HG03060 (cell line): ENCODE measurements around the gene ATP5IF1.

Experiments
- ATAC-seq: cut with Tn5 transposase; IDR thresholded peaks from one replicate; pipeline ENCODE4 v1.9.1; 2021; ENCODE audit warnings: low read depth, moderate number of reproducible peaks; ENCODE audit not compliant: unreplicated experiment

The ATP5IF1 gene

DNA sequence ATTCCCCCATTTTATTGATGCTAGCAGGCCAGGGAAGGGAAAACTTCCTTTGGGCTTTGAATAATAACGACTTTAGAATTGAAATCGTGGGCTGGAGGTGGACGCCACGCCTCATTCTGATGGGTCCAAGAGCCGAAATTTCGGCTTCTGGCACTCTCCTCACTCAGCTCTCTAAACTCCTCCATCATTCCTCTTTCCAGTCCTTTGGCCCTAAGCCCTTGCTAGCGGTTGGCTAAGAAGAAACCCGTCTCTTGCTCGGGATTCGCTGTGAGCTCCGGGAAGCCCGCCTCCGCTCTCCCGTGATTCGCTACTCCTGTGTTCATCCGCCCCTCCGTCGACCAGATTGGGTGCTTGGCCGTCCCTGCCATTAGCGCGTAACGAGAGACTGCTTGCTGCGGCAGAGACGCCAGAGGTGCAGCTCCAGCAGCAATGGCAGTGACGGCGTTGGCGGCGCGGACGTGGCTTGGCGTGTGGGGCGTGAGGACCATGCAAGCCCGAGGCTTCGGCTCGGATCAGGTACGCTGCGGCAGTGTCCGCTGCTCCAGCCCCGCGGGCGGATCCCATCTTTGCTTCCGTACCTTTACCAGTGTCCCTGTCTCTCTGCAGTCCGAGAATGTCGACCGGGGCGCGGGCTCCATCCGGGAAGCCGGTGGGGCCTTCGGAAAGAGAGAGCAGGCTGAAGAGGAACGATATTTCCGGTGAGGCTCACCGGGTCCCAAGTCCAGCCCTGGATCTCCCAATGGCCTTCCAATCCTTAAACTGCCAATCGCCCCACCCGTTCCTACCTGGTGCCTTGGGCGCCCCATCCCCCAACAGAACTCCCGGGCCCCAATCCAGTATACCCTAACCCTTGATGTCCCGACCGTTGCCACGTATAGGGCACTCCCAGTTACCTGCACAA is at the start of gene ATP5IF1:
Gene ATP5IF1 (plus strand): TSS at position 370 of the 901 bp plus-strand sequence. CDS start 60 bp downstream, at position 430.
- ATAC-seq = peak; percentile 65

DNA sequence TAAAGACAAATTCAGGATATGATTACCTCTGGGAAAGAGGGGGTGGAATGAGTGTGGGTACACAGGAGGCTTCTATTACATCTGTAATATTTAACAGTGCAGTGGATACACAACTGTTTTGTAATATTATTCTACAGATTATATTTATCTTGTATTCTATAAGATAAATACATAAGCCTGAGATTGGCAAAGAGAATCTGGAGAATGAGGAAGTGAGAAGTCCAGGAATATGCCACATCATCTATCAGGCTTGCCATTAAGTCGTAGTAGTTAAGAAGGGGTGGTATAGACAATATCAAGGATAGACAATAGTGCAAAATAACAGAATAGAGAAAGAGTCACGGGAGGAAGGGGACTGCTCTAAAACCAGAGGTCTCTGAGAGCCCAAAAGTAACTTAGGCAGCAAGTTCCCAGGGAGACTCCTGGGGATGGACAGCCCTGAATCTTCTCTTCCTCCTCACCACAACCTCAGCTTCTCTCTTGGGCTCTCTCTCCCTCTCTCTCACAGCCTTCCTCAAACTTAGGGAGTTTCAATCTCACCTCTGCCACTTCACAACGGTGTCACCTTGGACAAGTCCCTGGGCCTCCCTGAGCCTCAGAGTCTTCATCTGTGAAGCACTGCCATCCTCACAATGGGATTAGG is 45.5 kb upstream of the ATP5IF1 start:
- no peak for ATAC-seq

DNA sequence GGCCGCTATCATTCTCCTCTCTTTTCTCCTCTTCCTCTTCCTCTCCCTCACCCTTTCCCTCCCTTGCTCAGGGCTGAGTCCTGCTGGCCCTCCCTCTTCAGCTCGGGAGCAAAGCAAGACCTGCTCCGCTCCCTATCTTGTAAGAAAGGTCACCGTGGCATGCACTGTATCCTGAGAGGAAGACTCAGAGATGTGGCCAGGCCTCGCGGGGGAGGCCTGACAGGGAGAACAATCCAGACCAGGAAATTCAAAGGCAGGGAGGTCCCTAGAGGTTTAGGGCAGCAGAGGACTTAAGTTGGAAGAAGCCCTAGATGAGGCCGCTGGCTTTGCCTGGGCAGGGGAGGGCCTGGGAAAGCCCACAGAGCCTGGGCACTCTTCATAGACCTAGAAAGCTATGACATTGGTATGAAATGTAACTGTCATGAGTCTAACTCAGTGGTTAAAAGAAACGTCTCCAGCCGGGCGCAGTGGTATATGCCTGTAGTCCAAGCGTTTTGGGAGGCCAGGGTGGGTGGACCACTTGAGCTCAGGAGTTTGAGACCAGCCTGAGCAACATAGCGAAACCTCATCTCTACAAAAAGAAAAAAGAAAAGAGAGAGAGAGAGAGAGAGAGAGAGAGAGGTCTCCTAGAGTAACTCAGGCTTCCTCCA is 44.8 kb upstream of the ATP5IF1 start:
- ATAC-seq = no peak

DNA sequence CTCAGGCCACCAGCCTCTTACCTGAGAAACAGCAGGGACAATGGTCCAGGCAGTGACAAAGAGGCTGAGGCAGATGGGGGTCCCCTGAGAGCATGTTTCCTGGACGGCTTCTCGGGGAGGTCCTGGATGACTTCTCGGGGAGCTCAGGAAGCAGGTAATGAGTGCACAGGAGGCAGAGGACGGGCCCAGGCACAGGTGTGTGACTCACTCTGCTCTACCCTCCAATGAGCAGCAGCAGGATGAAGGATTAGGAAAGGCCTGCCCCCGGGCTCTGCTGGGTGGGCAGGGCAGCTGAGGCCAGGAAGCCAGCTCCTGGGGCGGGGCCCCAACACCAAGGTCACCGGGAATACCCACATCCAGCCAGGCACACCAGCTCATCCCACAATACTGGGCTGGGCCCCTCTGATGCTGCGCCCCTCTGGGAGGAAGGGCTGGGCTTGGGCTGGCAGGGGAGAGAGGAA is 42.2 kb upstream of the ATP5IF1 start:
- no peak for ATAC-seq

DNA sequence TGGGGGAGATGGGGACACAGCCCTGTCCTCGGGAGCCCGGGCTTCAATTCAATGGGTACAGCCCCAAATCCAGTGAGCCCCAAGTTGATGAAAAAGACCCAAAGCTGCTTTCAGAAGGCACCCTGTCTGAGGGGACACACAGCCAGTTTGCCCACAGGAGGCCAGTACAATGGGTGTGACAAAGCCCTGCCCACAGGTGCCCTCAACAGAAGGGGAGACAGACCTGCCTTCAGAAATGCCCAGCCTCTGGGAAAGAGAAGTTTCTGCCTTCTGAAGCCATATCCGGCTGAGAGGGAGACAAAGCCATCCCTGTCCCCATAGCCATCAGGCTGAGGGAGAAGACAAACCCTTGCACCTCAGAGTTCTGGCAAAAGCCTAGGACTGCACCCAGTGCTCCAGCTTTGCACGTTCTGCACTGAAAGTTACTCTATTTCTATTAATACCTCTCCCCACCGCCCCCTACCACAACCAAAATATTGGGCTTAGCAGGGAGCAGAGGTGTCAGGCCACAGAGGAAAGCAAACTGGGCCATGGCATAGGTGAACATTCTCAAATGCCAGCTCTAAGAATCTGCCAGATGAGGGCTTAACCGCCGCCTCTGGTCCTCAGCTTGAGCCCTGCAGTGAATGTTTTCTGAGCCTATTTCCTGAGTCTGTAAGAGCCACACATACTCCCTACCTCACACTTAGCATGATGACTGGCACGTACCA is 41.4 kb upstream of the ATP5IF1 start:
- ATAC-seq = no peak

DNA sequence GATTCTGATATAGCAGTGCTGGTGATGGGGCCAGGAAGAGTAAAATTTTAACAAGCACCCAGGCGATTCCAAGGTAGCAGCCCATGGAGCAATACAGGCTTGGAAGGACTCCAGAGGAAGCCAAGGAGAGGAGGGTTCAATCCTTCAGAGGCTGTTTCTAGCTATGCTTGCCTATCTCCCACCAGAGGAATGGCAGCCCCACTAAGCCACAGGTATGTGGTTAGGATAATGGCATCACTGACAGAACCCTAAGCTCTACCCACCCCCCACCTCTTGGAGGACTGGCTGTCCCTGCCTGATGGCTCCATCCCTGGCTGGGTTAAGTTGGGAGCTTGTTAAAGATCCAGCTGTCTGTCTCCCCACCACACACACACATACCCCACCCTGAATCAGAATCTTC is 40.1 kb upstream of the ATP5IF1 start:
- no peak for ATAC-seq

DNA sequence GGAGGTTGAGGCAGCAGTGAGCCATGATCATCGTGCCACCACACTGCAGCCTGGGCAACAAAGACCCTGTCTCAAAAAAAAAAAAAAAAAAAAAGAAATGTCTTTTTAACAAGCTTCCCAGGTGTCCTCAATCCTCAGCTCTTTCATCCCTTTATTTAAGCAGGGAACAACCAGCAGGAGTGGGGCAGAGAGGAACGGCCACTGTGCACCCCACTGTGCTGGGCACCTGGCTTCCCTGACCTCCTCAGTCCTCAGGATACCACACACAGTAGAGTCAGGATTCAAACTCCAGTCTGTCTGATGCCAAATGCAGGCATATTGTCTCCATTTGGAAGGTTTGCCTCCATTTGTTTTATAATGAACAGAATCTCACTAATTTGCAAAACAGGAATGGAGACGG is 39.6 kb upstream of the ATP5IF1 start:
- no peak for ATAC-seq

DNA sequence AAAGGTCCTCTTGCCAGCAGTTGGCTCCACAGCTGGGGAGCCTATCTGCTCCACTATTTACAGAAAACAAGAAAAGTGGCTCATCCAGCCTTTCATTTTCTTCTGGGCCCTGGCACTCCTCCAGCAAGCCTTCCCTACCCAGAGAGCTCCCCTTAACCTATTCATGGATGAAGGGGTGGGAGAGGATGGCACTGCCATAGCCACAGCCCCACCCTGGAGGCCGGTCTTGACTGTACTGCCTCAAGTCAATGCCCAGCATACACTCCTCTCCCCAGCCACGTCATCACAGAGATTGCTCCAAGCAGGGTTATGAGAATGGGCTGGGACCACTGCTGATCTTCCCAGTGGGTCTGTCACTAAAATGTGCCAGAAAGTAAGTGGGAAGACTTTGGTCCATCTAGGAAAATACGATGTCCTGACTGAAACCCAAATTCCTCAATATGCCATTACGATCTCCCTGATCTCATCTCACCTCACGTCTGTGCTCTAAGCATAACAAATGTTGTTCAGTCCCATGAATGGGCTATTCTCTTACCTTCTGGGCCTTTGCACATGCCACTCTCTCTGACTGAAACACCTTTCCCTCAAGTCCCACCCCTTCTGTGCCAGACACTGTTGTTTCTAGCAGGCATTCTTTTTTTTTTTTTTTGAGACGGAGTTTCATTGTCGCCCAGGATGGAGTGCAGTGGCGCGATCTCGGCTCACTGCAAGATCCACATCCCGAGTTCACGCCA is 38.1 kb upstream of the ATP5IF1 start:
- no peak for ATAC-seq

DNA sequence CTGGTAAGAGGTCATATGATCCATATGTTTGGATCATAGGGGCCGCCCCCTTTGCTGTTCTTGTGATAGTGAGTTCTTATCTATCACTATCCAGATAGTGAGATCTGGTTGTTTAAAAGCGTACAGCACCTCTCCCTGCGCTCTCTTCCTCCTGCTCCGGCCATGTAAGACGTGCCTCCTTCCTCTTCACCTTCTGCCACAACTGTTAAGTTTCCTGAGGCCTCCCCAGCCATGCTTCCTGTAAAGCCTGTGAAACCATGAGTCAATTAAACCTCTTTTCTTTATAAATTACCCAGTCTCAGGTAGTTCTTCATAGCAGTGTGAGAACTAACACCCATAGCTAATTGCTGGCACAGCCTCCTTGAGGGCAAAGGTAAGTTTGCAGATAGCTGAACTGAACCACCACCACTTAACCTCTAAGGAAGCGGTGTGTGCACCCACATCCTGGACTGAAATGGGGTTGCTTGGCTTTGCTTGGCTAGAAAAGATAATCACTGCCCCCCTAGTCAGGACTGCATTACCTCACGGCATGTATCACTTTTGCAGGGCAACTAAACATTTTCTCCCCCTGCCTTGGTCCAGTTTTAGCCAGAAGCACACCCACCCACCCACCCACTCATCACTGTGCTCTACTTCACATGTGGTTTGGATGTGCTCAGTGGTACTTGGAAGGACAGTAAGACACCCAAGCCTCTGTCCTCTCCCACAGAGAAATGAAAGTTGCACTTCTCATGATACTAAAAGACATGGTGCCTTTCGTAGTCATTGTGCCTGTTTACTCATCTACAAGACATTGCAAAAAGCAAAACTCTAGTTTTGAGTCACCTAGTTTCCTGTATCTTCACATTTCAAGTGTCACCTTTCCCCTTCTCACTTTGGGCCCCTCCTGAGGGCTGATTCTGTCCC is 36.3 kb upstream of the ATP5IF1 start:
- ATAC-seq = peak; percentile 59

DNA sequence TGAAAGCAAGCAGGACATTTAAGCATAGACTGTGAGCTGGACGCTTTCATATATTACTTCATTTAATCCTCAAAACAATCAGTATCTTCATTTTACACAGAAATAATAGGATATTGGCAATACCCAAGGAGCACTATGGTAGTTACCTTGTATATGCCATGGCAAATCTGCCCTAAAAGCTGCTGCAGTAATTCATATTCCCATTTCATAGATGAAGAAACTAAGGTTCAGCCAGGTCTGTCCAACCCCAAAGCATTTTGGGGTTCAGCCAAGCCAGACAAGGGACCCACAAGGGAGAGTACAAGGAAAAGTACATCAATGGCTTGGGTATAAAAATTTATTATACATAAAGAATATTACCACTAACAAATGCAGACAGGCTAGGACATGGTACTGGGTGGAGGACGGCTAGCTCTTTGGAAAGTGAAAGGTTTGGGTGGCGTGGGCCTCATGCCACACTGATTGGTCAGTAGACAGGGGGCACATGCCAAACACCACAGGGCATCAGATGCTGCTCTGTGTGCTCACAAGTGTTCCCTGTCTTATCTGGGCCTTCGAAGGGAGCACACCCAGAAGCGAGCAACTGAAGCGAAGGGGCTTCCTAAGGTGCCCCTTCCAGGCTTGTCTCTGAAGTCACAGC is 35.6 kb upstream of the ATP5IF1 start:
- ATAC-seq = no peak

DNA sequence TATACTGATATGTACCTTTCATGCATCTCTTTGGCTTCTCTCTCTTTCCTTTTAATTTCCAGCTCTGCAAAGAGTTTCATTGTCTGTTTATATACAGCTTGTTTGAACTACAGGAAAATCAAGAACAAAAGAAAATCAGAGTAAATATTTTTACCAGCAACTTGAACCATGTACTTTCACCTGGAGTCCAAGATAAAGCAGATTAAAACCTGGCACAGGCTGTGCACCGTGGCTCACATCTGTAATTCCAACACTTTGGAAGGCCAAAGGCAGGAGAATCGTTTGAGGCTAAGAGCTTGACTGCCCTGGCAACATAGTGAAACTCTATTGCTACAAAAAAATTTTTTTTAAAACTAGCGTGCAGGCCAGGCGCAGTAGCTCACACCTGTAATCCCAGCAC is 30.7 kb upstream of the ATP5IF1 start:
- no peak for ATAC-seq

DNA sequence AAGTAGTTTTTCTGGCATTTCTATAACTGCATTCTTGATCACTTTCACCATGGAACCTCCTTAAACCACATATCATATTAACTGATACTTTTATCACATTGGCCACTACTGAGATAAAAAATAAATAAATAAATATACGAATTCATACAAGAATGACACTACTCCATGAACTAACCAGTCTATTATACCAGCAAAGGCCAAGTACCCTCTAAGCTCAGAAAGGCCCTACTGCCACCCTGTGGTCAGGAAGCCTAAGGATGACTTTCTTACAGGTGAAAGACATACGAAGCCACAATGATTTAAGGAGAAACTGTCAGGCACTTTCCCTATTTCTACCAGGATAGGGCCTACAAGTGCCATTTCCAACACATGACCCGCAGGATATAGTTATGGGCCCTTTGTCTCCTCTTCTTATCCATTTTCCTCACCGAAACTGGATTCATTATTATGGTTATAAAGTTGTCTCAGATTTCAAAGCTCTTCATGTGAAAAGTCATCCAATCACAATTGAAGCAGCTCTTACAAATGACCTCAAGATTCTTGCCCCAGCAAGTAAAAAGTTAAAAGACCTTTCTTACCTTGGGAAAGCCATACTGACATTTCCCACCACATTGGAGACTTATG is 27.0 kb upstream of the ATP5IF1 start:
- ATAC-seq = no peak

DNA sequence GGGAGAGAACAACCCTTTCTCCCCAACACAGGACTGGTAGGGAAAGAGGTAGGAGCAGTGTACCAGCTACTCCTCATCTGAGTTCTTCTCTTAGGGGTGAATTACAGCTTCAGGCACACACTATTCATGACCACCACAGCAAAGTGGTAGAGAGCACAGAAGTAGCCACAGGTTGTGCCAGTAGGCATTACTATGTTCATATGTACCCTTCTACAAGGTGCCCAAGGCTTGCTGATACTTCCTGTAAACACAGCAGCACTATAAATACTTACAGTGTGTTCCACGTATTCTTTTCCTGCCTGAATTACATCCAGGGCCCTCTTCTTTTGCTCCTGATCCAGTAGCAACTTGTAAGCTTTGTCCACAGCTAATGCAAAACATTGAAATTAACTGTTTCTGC is 26.2 kb upstream of the ATP5IF1 start:
- ATAC-seq = no peak

DNA sequence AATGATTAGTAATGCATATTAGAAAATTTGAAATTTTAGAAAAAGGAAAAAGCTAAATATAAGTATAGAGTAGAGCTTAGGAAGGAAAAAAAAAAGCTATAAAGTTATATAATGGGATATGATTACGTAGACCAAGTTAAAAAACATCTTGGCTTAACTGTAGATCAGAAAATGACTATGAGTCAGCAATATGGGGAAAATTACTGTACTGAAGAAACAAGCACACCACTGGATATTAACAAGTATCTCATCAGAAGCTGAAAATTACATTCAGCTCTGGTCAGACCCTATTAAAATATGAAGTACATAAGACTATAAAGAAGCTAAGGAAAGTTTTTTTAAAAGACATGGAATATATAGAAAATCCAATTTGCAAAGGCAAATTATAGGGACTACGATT is 22.6 kb upstream of the ATP5IF1 start:
- ATAC-seq = no peak

DNA sequence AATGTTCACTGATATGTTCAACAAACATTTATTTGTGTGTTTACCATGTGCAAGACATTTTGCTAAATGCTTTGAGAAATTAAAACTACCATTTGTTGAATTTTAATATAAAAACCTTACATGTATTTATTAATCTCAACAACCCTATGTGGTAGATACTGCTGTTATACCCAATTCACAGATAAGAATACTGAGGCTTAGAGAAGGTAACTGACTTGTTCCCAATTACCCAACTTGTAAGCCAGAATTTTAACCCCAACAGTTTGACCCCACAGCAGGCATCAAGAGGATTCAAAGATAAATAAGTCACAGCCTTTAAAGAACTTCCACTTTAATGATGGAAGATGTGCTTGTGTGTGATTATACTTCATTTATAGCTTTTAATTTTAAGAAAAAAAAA is 6.8 kb upstream of the ATP5IF1 start:
- no peak for ATAC-seq

DNA sequence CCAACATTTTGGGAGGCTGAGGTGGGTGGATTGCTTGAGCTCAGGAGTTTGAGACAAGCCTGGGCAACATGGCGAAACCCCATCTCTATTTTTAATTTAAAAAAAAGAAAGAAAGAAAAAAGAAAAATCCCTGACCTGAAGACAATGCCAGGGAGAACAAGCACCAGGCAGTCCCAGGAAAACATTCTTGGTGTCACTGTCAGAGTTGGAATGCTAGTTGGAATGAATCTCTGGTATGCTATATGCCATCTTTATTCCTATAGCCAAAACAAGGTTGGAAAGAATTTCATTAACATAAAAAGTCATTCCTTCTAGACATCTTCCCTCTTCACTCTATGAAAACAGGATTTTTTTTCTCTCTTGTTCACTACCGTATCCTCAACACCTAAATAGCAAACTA is 5.9 kb upstream of the ATP5IF1 start:
- no peak for ATAC-seq

DNA sequence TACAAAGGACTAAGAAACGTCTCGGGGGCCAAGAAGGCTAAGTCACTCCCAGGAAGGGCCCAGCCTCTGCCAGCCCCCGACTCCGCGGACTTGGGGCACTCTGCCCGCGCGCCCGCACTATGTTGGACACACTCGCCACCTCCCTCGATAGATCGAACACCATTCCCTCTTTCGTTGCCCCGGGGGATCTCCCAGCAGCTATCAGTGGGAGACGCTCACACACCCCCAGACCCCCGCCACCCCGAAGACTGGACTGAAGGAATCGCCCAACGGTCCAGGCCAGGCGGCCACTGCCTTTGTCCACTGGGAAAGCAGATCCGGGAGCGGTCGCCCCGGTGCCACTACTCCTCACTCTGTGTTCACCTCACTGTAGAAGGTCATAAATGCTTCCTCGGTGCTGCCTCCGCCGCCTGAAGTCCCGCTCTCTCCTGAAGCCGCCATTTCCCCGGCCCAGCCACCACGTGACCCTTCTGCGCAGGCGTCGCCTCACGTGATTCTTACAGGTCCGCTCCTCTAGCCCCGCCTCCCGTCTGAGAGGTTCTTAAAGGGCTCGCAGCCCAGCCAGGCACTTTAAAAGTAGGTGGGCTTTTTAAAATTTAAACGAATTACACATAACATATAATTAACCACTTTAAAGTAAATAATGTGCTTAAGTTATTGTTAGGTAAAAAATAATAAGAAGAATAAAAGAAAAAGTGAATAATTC is 3.2 kb upstream of the ATP5IF1 start, which contains the start of gene DNAJC8:
Gene DNAJC8 (minus strand): TSS at position 472 of the 706 bp plus-strand sequence. CDS start 31 bp downstream, at position 441.
- ATAC-seq = peak; percentile 43
